ENCODE results near the gene HYDIN. TPM values are rescaled to one million over a fixed set of nuclear protein-coding genes. Genes with fewer than 3 reads are reported as not detected.

The HYDIN gene
- total and polyA plus RNA-seq, 3 experiments from 2014 or later: not detected

DNA sequence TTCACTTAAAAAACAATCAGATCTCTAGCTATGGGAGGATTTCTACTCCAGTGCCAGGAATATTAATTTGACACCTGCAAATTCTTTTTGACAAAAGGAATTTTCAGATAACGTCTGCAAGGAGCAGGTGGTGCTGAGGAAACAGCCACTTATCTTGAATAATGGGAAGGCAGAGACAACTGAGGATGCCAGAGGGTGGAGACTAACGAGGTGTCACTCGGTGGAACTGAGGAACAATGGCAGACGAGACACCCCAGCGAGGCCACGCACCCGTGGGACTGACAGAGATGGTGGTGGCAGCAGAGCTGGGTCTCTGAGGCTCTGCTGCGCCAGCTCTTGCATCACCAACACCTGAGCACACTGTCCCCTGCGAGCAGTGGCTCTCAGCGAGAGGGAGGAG is 471.7 kb downstream of the HYDIN start:
- no peak overlapping the region for H3K27ac ChIP-seq (ENCODE audit: low read depth, low read length)
- no peaks in the 10 kb centered on the region for H3K9me3 ChIP-seq (ENCODE audit: low read length)
- H3K27me3 Mint-ChIP-seq: peaks cover 0 to 1% of the 10 kb centered on the region in 2 donors
- DNase-seq: no peak
- no peak overlapping the region for H3K4me3 ChIP-seq (ENCODE audit: low read length)
- no peaks in the 10 kb centered on the region for H3K4me1 ChIP-seq (ENCODE audit: insufficient read depth, low read length)
- peaks cover 6% of the 10 kb centered on the region for H3K36me3 ChIP-seq (ENCODE audit: insufficient read depth, low read length)
- H3K9me3 Mint-ChIP-seq: no peaks in the 10 kb centered on the region
- H3K4me1 Mint-ChIP-seq: no peaks in the 10 kb centered on the region
- no peaks in the 10 kb centered on the region for H3K27me3 ChIP-seq (ENCODE audit: insufficient read depth, low read length, poor library complexity, severe bottlenecking)
- ChIA-PET CTCF (no interaction called here), POLR2A (no interaction called here)
- H3K4me3 Mint-ChIP-seq: no peak overlapping the region
- peak overlapping the region in 1 of 8 donors; percentile 57 for H3K27ac Mint-ChIP-seq
- peaks cover 3 to 79% (median 9%) of the 10 kb centered on the region in 3 donors for H3K36me3 Mint-ChIP-seq

Other genes starting within 250 kb of the HYDIN start
- gene CMTR2, start 58.7 kb upstream of the HYDIN start, total RNA-seq: 10 to 100 TPM; 27.4 to 27.9 TPM
- gene CMTR2, start 58.7 kb upstream of the HYDIN start, polyA plus RNA-seq: 21.7 TPM
- gene CALB2, start 128.0 kb upstream of the HYDIN start, total RNA-seq: not detected
- not detected for gene CALB2, start 128.0 kb upstream of the HYDIN start, polyA plus RNA-seq
- not detected for gene TLE7, start 211.3 kb upstream of the HYDIN start, total RNA-seq
- gene TLE7, start 211.3 kb upstream of the HYDIN start, polyA plus RNA-seq: not detected
- gene ZNF23, start 231.5 kb upstream of the HYDIN start, total RNA-seq: 1 to 10 TPM; 9.2 to 9.4 TPM
- gene ZNF23, start 231.5 kb upstream of the HYDIN start, polyA plus RNA-seq: 8.2 TPM